GM12878 (cell line): Measurements from ENCODE around the gene DBNDD2. TPM values are rescaled to one million over a fixed set of nuclear protein-coding genes. Genes with fewer than 3 reads are reported as not detected.

ENCODE experiments used
- ATAC-seq: fragments of 200-7000 bp; cut with Tn5 transposase; 3 replicates; pipeline ENCODE4 v1.9.1; 2020; ENCODE audit warnings: mild to moderate bottlenecking, moderate library complexity
- BruUV-seq: library from RNA; stranded (reverse); fragments of 400-500 nt; replicated peaks from 2 replicates; lab custom pipeline; 2021; lab: Mats Ljungman, UMichigan
- CTCF ChIA-PET: fragments of 300-600 bp; sonication (Branson Sonifier 250); formaldehyde crosslinking; extraction: SDS; loops from one replicate; lab custom pipeline; 2021; ENCODE audit warnings: inconsistent platforms; lab: Yijun Ruan, JAX
- POLR2A ChIA-PET: fragments of 350-600 bp; formaldehyde crosslinking; extraction: SDS; loops from one replicate; lab custom pipeline; 2021; ENCODE audit warnings: inconsistent platforms; lab: Charles Lee
- RAD21 ChIA-PET: fragments of 300-600 bp; sonication (Branson Sonifier 250); formaldehyde crosslinking; loops from one replicate; lab custom pipeline; 2023; ENCODE audit warnings: antibody characterized with exemption; ENCODE audit not compliant: unreplicated experiment; lab: Charles Lee
- SMC1A ChIA-PET: fragments of 300-600 bp; sonication (Branson Sonifier 250); formaldehyde crosslinking; loops from one replicate; lab custom pipeline; 2023; ENCODE audit not compliant: unreplicated experiment, uncharacterized antibody; lab: Charles Lee
- DNase-seq: peaks from one replicate; pipeline ENCODE4 v3.0.0-alpha.2; 2011; ENCODE audit warnings: low read depth, low spot score
- FAIRE-seq: peaks from 3 replicates; lab custom pipeline; 2011; peaks lifted over from hg19 to GRCh38; lab: Jason Lieb, UNC
- H2AFZ ChIP-seq: 2 replicates; pipeline ENCODE4 v1.6.0; 2011; ENCODE audit warnings: low read depth, low read length, control low read depth; ENCODE audit not compliant: control insufficient read depth
- H3K27ac ChIP-seq: 2 replicates; pipeline ENCODE4 v1.5.1; 2011; ENCODE audit warnings: control low read depth; ENCODE audit not compliant: control insufficient read depth, insufficient read depth
- H3K27me3 ChIP-seq, 2 experiments: replicated peaks in 1 of 2; 2 replicates each; pipeline versions ENCODE4 v1.6.0 to v1.6.1; 2011; ENCODE audit warnings: low read length in 1 of 2; ENCODE audit not compliant: control insufficient read depth in 2 of 2, insufficient read depth in 2 of 2
- H3K36me3 ChIP-seq, 2 experiments: 2 replicates each; pipeline ENCODE4 v1.5.1; 2011; ENCODE audit warnings: low read length in 1 of 2; ENCODE audit not compliant: control insufficient read depth in 2 of 2, insufficient read depth in 2 of 2
- H3K4me1 ChIP-seq: 2 replicates; pipeline ENCODE4 v1.6.1; 2011; ENCODE audit warnings: mild to moderate bottlenecking, low read length, moderate library complexity, mixed read lengths; ENCODE audit not compliant: control insufficient read depth, insufficient read depth
- H3K4me2 ChIP-seq: 2 replicates; pipeline ENCODE4 v1.6.0; 2011; ENCODE audit warnings: control low read depth; ENCODE audit not compliant: control insufficient read depth, insufficient read depth
- H3K4me3 ChIP-seq: fragments of 200-600 bp; sonication (generic); 2 replicates; pipeline ENCODE4 v1.5.1; 2016
- H3K79me2 ChIP-seq: 2 replicates; pipeline ENCODE4 v1.6.0; 2011; ENCODE audit warnings: low read length; ENCODE audit not compliant: control insufficient read depth, insufficient read depth
- H3K9ac ChIP-seq: 2 replicates; pipeline ENCODE4 v1.8.0; 2011; ENCODE audit warnings: low read length, control low read depth, mixed read lengths; ENCODE audit not compliant: control insufficient read depth, insufficient read depth
- H3K9me3 ChIP-seq: replicated peaks from 3 replicates; pipeline ENCODE4 v1.5.1; 2011; ENCODE audit warnings: mild to moderate bottlenecking, low read length; ENCODE audit not compliant: control insufficient read depth, insufficient read depth
- H4K20me1 ChIP-seq: 2 replicates; pipeline ENCODE4 v1.6.0; 2011; ENCODE audit not compliant: control insufficient read depth, insufficient read depth
- CEBPZ ChIP-seq: fragments of 150-350 bp; IDR thresholded peaks from 2 replicates; pipeline ENCODE4 v1.6.1; 2016; ENCODE audit warnings: low read depth, low read length
- PAX5 ChIP-seq: IDR thresholded peaks from 2 replicates; pipeline ENCODE4 v1.6.1; 2011; ENCODE audit warnings: low read depth, low read length, borderline replicate concordance
- STAT3 ChIP-seq: IDR thresholded peaks from 2 replicates; pipeline ENCODE4 v1.6.1; 2011; ENCODE audit warnings: low read depth, low read length, improper control_type of control experiment
- WGBS: methylation state at CpG from one replicate; pipeline ENCODE4 v1.1.6; 2016; ENCODE audit warnings: low lambda C conversion rate; ENCODE audit not compliant: insufficient replicate concordance, insufficient coverage; ENCODE audit errors: missing lambda C conversion rate; 5-methylcytosine and 5-hydroxymethylcytosine counted together
- in situ Hi-C: fragments of 300-500 bp; cut with MboI; formaldehyde crosslinking; loops from 9 replicates; pipeline ENCODE4 v1.14.3; 2018; ENCODE audit warnings: mixed read lengths
- intact Hi-C: fragments of 100-400 bp; cut with micrococcal nuclease; formaldehyde crosslinking; loops from one replicate; pipeline ENCODE4 v1.14.2; 2022; ENCODE audit not compliant: unreplicated experiment
- polyA plus RNA-seq, 11 experiments: library from polyadenylated mRNA; depleted of rRNA in 4 of 11; unstranded in 6 of 11; stranded (reverse) in 5 of 11; fragments of >200 nt; fragmentation: Nextera tagmentation in 4 of 11; fragmentation: Illumina TruSeq in 1 of 11; extraction: Ambion mirVana in 4 of 11; extraction: Trizol in 1 of 11; gene quantifications; 1 replicate in 1 of 11; 2 replicates in 10 of 11; pipeline versions ENCODE4 v1.2.1 to v1.2.3, GENCODE V29; 2011 to 2016; ENCODE audit warnings: inconsistent platforms in 2 of 11, missing spikeins in 2 of 11, low read depth in 1 of 11
- total RNA-seq, 4 experiments: library from RNA; depleted of rRNA in 3 of 4; stranded (reverse); fragments of >200 nt in 3 of 4; fragmentation: Illumina TruSeq in 1 of 4; extraction: Trizol in 1 of 4; gene quantifications; 2 replicates each; pipeline versions ENCODE4 v1.2.1 to v1.2.3, GENCODE V29; 2013 to 2021
- TF ChIP-seq, protein P1 (sequence below): fragments of 450-650 bp; IDR thresholded peaks from 2 replicates; pipeline ENCODE4 v1.6.1; 2017; ENCODE audit warnings: mild to moderate bottlenecking, moderate library complexity
- TF ChIP-seq, protein P2 (sequence below): fragments of 450-650 bp; IDR thresholded peaks from 2 replicates; pipeline ENCODE4 v1.6.1; 2016; ENCODE audit warnings: mild to moderate bottlenecking

DBNDD2 gene
- total and polyA plus RNA-seq, 10 of the 15 experiments (the other 5 are each of a cell fraction or from before 2014, with no cell fraction given): 0.17 to 5.7 (median 0.49) TPM; not detected in 1

DNA sequence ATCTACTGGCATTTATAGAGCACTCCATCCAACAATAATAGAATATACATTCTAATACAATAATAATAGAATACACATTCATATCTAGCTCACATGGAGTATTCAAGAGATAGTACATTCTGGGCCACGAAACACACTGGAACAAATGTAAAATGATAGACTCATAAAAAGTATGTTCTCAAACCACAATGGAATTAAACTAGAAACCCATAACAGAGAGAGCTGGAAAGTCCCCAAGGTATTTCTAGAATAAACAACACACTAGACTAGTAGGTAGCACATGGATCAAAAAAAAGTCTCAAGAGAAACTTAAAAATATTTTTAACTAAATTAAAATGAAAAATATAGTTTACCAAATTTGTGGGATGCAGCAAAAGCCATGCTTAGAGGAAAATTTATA, 20.8 kb upstream of the DBNDD2 start (continued):
- TF ChIP-seq, protein P1, sequence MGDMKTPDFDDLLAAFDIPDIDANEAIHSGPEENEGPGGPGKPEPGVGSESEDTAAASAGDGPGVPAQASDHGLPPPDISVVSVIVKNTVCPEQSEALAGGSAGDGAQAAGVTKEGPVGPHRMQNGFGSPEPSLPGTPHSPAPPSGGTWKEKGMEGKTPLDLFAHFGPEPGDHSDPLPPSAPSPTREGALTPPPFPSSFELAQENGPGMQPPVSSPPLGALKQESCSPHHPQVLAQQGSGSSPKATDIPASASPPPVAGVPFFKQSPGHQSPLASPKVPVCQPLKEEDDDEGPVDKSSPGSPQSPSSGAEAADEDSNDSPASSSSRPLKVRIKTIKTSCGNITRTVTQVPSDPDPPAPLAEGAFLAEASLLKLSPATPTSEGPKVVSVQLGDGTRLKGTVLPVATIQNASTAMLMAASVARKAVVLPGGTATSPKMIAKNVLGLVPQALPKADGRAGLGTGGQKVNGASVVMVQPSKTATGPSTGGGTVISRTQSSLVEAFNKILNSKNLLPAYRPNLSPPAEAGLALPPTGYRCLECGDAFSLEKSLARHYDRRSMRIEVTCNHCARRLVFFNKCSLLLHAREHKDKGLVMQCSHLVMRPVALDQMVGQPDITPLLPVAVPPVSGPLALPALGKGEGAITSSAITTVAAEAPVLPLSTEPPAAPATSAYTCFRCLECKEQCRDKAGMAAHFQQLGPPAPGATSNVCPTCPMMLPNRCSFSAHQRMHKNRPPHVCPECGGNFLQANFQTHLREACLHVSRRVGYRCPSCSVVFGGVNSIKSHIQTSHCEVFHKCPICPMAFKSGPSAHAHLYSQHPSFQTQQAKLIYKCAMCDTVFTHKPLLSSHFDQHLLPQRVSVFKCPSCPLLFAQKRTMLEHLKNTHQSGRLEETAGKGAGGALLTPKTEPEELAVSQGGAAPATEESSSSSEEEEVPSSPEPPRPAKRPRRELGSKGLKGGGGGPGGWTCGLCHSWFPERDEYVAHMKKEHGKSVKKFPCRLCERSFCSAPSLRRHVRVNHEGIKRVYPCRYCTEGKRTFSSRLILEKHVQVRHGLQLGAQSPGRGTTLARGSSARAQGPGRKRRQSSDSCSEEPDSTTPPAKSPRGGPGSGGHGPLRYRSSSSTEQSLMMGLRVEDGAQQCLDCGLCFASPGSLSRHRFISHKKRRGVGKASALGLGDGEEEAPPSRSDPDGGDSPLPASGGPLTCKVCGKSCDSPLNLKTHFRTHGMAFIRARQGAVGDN: no peak

GRCh38 chr20:45390931-45391330, 17.2 kb upstream of the DBNDD2 start:
- SMC1A ChIA-PET: no interaction called here
- 23% methylated on average over 2 of the region's 2 CpGs for WGBS

More at GRCh38 chr20:45390931-45391330, 17.2 kb upstream of the DBNDD2 start:
- H3K27me3 ChIP-seq: no peaks in the 10 kb centered on the region
- H3K4me2 ChIP-seq: no peak overlapping the region
- H2AFZ ChIP-seq: no peak overlapping the region
- H3K36me3 ChIP-seq: no peaks in the 10 kb centered on the region; a peak in 1 of 4 replicates
- peak; percentile 40 for ATAC-seq
- TF ChIP-seq CEBPZ (no peak), PAX5 (no peak), STAT3 (no peak)
- TF ChIP-seq, protein P2, sequence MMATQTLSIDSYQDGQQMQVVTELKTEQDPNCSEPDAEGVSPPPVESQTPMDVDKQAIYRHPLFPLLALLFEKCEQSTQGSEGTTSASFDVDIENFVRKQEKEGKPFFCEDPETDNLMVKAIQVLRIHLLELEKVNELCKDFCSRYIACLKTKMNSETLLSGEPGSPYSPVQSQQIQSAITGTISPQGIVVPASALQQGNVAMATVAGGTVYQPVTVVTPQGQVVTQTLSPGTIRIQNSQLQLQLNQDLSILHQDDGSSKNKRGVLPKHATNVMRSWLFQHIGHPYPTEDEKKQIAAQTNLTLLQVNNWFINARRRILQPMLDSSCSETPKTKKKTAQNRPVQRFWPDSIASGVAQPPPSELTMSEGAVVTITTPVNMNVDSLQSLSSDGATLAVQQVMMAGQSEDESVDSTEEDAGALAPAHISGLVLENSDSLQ: peak; percentile 42; the same call in 1 of the 2 replicates
- no peak overlapping the region for H3K27ac ChIP-seq
- no peak overlapping the region for H3K9ac ChIP-seq
- DNase-seq: no peak
- no peak overlapping the region for H3K4me3 ChIP-seq
- ChIA-PET RAD21 (no interaction called here), CTCF (interaction anchor here (0.7 to 3.3 kb wide), 3 partner anchors 17 to 78 kb away, joined by 3 to 16 read pairs (median 4); no protein-coding TSS in a partner anchor), POLR2A (no interaction called here)
- FAIRE-seq: no peak
- H4K20me1 ChIP-seq: no peaks in the 10 kb centered on the region
- H3K4me1 ChIP-seq: no peaks in the 10 kb centered on the region
- no TSS peak for BruUV-seq
- intact Hi-C loops (no loop called here), in situ Hi-C loops (no loop called here)
- H3K9me3 ChIP-seq: no peaks in the 10 kb centered on the region; the same call in 2 of the 3 replicates
- no peaks in the 10 kb centered on the region for H3K79me2 ChIP-seq
